Uterus (tissue), 2 donors: ENCODE data around the gene FOXC1.

Experiments used
- POLR2A ChIP-seq, 2 donors: fragments of 450-650 bp; IDR thresholded peaks; one replicate each; pipeline ENCODE4 v1.6.1; 2016; ENCODE audit warnings: antibody characterized with exemption in 2 of 2, mild to moderate bottlenecking in 1 of 2, moderate library complexity in 1 of 2
- TF ChIP-seq, protein P1 (sequence below), 4 experiments: fragments of 200-600 bp in 2 of 4; fragments of 450-650 bp in 2 of 4; sonication (generic) in 2 of 4; IDR thresholded peaks; one replicate each; pipeline ENCODE4 v1.5.1; 2016 to 2019; ENCODE audit warnings: antibody characterized with exemption in 4 of 4, mild to moderate bottlenecking in 2 of 4, moderate library complexity in 1 of 4

DNA sequence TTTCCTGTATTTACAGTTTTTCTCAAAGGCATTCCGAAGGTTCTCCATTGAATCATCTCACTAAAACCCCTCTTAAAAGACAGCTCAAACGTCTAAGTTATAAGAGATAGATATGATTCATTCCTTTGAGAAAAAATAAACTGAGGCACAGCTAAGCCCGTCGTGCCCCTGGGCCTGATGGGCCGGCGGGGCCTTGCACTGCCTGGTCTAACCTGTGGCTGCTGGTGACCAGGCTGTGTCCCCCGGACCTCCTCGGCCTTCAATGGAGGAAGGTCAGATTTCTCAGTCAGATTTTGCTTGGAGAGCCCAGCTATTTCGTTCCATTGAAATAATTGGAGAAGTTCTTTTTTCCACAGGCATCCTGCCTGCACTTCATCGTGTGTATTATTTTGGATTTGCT lies 11.3 kb upstream of the FOXC1 start:
- TF ChIP-seq, protein P1, sequence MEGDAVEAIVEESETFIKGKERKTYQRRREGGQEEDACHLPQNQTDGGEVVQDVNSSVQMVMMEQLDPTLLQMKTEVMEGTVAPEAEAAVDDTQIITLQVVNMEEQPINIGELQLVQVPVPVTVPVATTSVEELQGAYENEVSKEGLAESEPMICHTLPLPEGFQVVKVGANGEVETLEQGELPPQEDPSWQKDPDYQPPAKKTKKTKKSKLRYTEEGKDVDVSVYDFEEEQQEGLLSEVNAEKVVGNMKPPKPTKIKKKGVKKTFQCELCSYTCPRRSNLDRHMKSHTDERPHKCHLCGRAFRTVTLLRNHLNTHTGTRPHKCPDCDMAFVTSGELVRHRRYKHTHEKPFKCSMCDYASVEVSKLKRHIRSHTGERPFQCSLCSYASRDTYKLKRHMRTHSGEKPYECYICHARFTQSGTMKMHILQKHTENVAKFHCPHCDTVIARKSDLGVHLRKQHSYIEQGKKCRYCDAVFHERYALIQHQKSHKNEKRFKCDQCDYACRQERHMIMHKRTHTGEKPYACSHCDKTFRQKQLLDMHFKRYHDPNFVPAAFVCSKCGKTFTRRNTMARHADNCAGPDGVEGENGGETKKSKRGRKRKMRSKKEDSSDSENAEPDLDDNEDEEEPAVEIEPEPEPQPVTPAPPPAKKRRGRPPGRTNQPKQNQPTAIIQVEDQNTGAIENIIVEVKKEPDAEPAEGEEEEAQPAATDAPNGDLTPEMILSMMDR (IDR thresholded peaks at IDR 0.05), result no peak
- TF ChIP-seq POLR2A (IDR thresholded peaks at IDR 0.05), result no peak
